ENCODE measurements around the gene SKI. TPM values are rescaled to one million over a fixed set of nuclear protein-coding genes. Genes with fewer than 3 reads are reported as not detected.

SKI gene
- total and polyA plus RNA-seq, 12 donors, result 4.8 to 53.6 (median 34.7) TPM

DNA sequence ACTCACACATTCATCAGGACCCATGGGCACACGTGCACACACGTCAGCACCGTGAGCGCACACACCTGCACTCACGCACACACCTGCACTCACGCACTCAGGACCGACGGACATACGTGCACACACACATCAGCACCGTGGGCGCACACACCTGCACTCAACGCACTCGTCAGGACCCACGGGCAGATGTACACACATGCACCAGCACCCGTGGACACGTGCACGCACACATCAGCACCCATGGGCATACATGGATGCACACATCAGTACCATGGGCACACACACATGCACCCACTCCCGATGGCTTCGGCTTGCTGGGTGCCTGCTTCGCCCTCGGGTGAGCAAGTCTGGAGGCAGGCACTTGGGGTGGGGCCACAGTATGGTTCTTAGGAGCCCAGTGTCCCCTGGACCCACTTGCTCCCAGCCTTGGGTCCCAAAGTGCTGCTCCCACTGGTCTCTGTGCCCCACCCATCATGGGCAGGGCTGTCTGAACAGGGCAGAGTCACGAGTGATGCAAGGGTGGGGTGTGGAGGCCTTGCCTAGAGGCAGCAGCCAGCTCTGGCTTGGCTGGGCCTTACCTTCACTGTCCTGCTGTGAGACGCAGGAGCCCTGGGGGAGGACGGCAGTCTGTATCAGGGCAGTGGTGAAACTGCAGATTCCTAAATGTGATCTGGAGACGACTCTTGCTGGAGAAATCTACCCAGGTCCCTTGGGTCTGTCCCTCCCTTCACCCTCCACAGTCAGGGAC, 49.8 kb downstream of the SKI start:
- H3K4me3 ChIP-seq, result no peak overlapping the region
- peak overlapping the region in 2 of 5 donors; percentile 59 to 82 for H3K27ac ChIP-seq
- TF ChIP-seq CTCF (IDR thresholded peaks at IDR 0.05) (no peak), POLR2A (IDR thresholded peaks at IDR 0.05) (no peak)
- peaks cover 0 to 3% of the 10 kb centered on the region in 2 donors for H3K36me3 ChIP-seq (replicated peaks in 1 of 2)
- DNase-seq, result no peak
- intact Hi-C loops (cut with DNase I), result no loop called here
- WGBS, 4 donors, result 91 to 94% (median 92%) methylated on average over 17 to 25 of the region's 25 CpGs
- peaks cover 19 to 62% of the 10 kb centered on the region in 2 donors for H3K4me1 ChIP-seq (replicated peaks in 1 of 2)
- no peaks in the 10 kb centered on the region for H3K27me3 ChIP-seq
- no peaks in the 10 kb centered on the region for H3K9me3 ChIP-seq (replicated peaks in 1 of 3)

DNA sequence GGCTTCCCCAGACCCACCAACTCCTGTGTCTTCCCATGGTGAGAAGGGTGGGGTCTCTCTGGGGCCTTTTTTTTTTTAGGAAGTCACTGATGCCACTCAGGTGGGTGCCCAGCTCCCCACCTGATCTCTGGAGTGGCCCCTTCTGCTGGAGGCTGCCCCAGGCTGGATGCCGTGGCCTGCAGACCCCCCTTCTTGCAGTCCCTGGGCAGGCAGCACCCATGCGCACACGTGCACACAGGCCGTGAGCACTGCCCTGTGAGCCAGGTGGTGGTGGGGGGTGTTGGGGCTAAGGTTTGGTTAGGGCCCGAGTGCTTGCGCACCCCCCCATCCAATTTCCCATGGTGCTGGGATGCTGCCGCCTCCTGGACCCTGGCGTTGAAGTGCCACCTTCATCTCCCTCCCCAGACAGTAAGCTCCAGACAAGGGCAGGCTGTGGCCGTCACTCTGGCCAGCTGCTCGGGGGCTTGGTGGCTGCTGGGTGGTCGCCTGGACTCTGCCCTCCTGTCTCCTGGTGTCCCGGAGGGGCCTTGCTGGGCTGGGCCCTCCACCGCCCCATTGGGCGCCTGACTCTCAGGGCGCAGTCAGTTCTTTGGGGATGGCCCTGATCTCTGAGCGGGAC, 50.6 kb downstream of the SKI start:
- peaks cover 19 to 55% of the 10 kb centered on the region in 2 donors for H3K4me1 ChIP-seq (replicated peaks in 1 of 2)
- TF ChIP-seq POLR2A (IDR thresholded peaks at IDR 0.05) (no peak), CTCF (IDR thresholded peaks at IDR 0.05) (no peak)
- no peak overlapping the region for H3K4me3 ChIP-seq
- no peaks in the 10 kb centered on the region for H3K9me3 ChIP-seq (replicated peaks in 1 of 3)
- H3K36me3 ChIP-seq (replicated peaks in 1 of 2), result peaks cover 0 to 3% of the 10 kb centered on the region in 2 donors
- WGBS, 4 donors, result 64 to 83% (median 68%) methylated on average over 2 to 16 of the region's 16 CpGs; no CpG with 5 or more reads in 1 of the 4 donors
- H3K27ac ChIP-seq, result peak overlapping the region in 2 of 5 donors; percentile 59 to 82
- no peaks in the 10 kb centered on the region for H3K27me3 ChIP-seq
- DNase-seq, result no peak
- intact Hi-C loops (cut with DNase I), result no loop called here

- TF ChIP-seq CTCF (IDR thresholded peaks at IDR 0.05) (no peak), POLR2A (IDR thresholded peaks at IDR 0.05) (no peak)
- Histone ChIP-seq H3K27ac (peak overlapping the region in 3 of 5 donors; percentile 21 to 82 (median 59)), H3K4me3 (no peak overlapping the region), H3K9me3 (replicated peaks in 1 of 3) (no peaks in the 10 kb centered on the region), H3K4me1 (replicated peaks in 1 of 2) (peaks cover 19 to 50% of the 10 kb centered on the region in 2 donors), H3K36me3 (replicated peaks in 1 of 2) (peaks cover 0 to 3% of the 10 kb centered on the region in 2 donors), H3K27me3 (no peaks in the 10 kb centered on the region)
- intact Hi-C loops (cut with DNase I), result no loop called here
- 43 to 53% (median 45%) methylated on average over 9 to 13 of the region's 13 CpGs for WGBS, 4 donors
- DNase-seq, result peak in 5 of 7 donors; percentile 46 to 80 (median 59)
Measured at GRCh38 chr1:2279210-2279639, 51.1 kb downstream of the SKI start.

DNA sequence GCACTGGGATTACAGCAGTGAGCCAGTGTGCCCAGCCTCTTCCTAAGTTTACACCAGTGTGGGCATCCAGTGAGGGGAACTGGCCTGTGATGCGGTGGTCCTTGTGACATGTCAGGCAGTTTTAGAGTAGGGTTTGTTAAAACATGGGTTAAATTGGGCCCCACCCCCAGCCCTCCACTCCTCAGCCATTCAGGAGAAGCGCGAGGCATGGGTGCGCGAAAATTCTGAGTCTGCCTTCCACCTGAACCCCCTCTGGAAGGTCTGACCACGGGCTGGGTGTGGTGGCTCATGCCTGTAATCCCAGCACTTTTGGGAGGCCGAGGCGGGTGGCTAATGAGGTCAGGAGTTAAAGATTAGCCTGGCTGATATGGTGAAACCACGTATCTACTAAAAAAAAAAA, 51.7 kb downstream of the SKI start:
- Histone ChIP-seq H3K9me3 (replicated peaks in 1 of 3) (no peaks in the 10 kb centered on the region), H3K4me1 (replicated peaks in 1 of 2) (peaks cover 19 to 50% of the 10 kb centered on the region in 2 donors), H3K4me3 (no peak overlapping the region), H3K27ac (peak overlapping the region in 3 of 5 donors; percentile 21 to 82 (median 52)), H3K27me3 (no peaks in the 10 kb centered on the region), H3K36me3 (replicated peaks in 1 of 2) (peaks cover 0 to 3% of the 10 kb centered on the region in 2 donors)
- TF ChIP-seq CTCF (IDR thresholded peaks at IDR 0.05) (no peak), POLR2A (IDR thresholded peaks at IDR 0.05) (no peak)
- WGBS, 4 donors, result 74 to 80% (median 79%) methylated on average over 9 of the region's 9 CpGs
- intact Hi-C loops (cut with DNase I), result no loop called here
- no peak for DNase-seq
